IMR-90 (cell line): ENCODE measurements around the gene ANKRD22. TPM values are rescaled to one million over a fixed set of nuclear protein-coding genes. Genes with fewer than 3 reads are reported as not detected.
A peak's percentile ranks its signal among the peaks of the same experiment; 100 is the strongest.

Source experiments
- ATAC-seq: fragments of 200-7000 bp; cut with Tn5 transposase; 2 replicates; pipeline ENCODE4 v1.9.1; 2020; ENCODE audit warnings: low read depth, mild to moderate bottlenecking, moderate library complexity
- BruUV-seq: library from RNA; stranded (reverse); fragments of 400-500 nt; replicated peaks from 2 replicates; lab custom pipeline; 2021; lab: Mats Ljungman, UMichigan
- CTCF ChIA-PET: fragments of 300-600 bp; formaldehyde crosslinking; extraction: SDS; loops from one replicate; lab custom pipeline; 2021; ENCODE audit warnings: antibody characterized with exemption; lab: Yijun Ruan, JAX
- POLR2A ChIA-PET: fragments of 300-600 bp; sonication (Branson Sonifier 250); formaldehyde crosslinking; loops from one replicate; lab custom pipeline; 2022; ENCODE audit warnings: antibody characterized with exemption; ENCODE audit not compliant: unreplicated experiment; lab: Charles Lee
- DNase-seq: peaks from one replicate; pipeline ENCODE4 v3.0.0; 2013
- H2AFZ ChIP-seq: replicated peaks from 2 replicates; pipeline ENCODE3; 2013; ENCODE audit warnings: low read length, mild to moderate bottlenecking; ENCODE audit not compliant: poor library complexity
- H2AK5ac ChIP-seq: 2 replicates; pipeline ENCODE4 v1.6.1; 2013; ENCODE audit warnings: low read depth, low read length, inconsistent platforms
- H2AK9ac ChIP-seq: replicated peaks from 2 replicates; pipeline ENCODE3; 2013; ENCODE audit warnings: mild to moderate bottlenecking, low read depth, low read length, moderate library complexity; ENCODE audit not compliant: poor library complexity
- H2BK120ac ChIP-seq: 2 replicates; pipeline ENCODE4 v1.6.1; 2013; ENCODE audit warnings: low read depth, low read length, inconsistent platforms
- H2BK15ac ChIP-seq: 3 replicates; pipeline ENCODE4 v1.6.1; 2013; ENCODE audit warnings: low read depth, low read length, inconsistent platforms
- H2BK20ac ChIP-seq: 2 replicates; pipeline ENCODE4 v1.6.1; 2013; ENCODE audit warnings: low read depth, mild to moderate bottlenecking, inconsistent platforms, low read length, moderate library complexity
- H2BK5ac ChIP-seq: 2 replicates; pipeline ENCODE4 v1.6.1; 2013; ENCODE audit warnings: mild to moderate bottlenecking, low read depth, low read length, inconsistent platforms; ENCODE audit not compliant: poor library complexity, severe bottlenecking
- H3K14ac ChIP-seq: replicated peaks from 2 replicates; pipeline ENCODE4 v1.6.1; 2013; ENCODE audit warnings: low read depth, low read length, inconsistent platforms
- H3K18ac ChIP-seq: 2 replicates; pipeline ENCODE4 v1.6.1; 2013; ENCODE audit warnings: low read depth, low read length, control low read depth
- H3K23ac ChIP-seq: 2 replicates; pipeline ENCODE4 v1.6.1; 2013; ENCODE audit warnings: low read depth, low read length, inconsistent platforms
- H3K27ac ChIP-seq: 2 replicates; pipeline ENCODE4 v1.5.1; 2013; ENCODE audit warnings: mild to moderate bottlenecking, control low read depth, low read length; ENCODE audit not compliant: insufficient read depth
- H3K27me3 ChIP-seq: 2 replicates; pipeline ENCODE4 v1.6.1; 2013; ENCODE audit warnings: low read length; ENCODE audit not compliant: control insufficient read depth, insufficient read depth
- H3K36me3 ChIP-seq: 2 replicates; pipeline ENCODE4 v1.6.1; 2013; ENCODE audit warnings: low read length, mixed read lengths; ENCODE audit not compliant: control insufficient read depth, insufficient read depth
- H3K4ac ChIP-seq: 2 replicates; pipeline ENCODE4 v1.6.1; 2013; ENCODE audit warnings: low read depth, low read length, inconsistent platforms
- H3K4me1 ChIP-seq: 2 replicates; pipeline ENCODE4 v1.6.1; 2013; ENCODE audit warnings: low read length, mixed read lengths; ENCODE audit not compliant: control insufficient read depth, insufficient read depth
- H3K4me2 ChIP-seq: 2 replicates; pipeline ENCODE4 v1.6.1; 2013; ENCODE audit warnings: low read depth, mild to moderate bottlenecking, control low read depth, low read length, moderate library complexity
- H3K4me3 ChIP-seq: 2 replicates; pipeline ENCODE4 v1.5.1; 2013; ENCODE audit warnings: low read depth, mild to moderate bottlenecking, control low read depth, low read length, moderate library complexity; ENCODE audit not compliant: insufficient read depth
- H3K56ac ChIP-seq: 2 replicates; pipeline ENCODE4 v1.6.1; 2013; ENCODE audit warnings: low read length, inconsistent platforms; ENCODE audit not compliant: insufficient read depth; ENCODE audit errors: extremely low read depth
- H3K79me1 ChIP-seq, 2 experiments: 2 replicates each; pipeline ENCODE4 v1.6.1; 2013; ENCODE audit warnings: low read length in 2 of 2, inconsistent platforms in 1 of 2, low read depth in 1 of 2
- H3K9ac ChIP-seq: 2 replicates; pipeline ENCODE4 v1.6.1; 2013; ENCODE audit warnings: low read depth, low read length, control low read depth
- H3K9me1 ChIP-seq: 2 replicates; pipeline ENCODE4 v1.6.1; 2013; ENCODE audit warnings: low read length, inconsistent platforms; ENCODE audit not compliant: insufficient read depth
- H3K9me3 ChIP-seq: 2 replicates; pipeline ENCODE4 v1.6.1; 2013; ENCODE audit warnings: low read length; ENCODE audit not compliant: control insufficient read depth, insufficient read depth
- H4K20me1 ChIP-seq: 2 replicates; pipeline ENCODE4 v1.6.1; 2013; ENCODE audit warnings: low read length, inconsistent platforms; ENCODE audit not compliant: insufficient read depth
- H4K5ac ChIP-seq: 2 replicates; pipeline ENCODE4 v1.6.1; 2013; ENCODE audit warnings: mild to moderate bottlenecking, low read depth, low read length, control low read depth
- H4K8ac ChIP-seq, 2 experiments: 2 replicates each; pipeline ENCODE4 v1.6.1; 2013; ENCODE audit warnings: low read depth in 2 of 2, low read length in 2 of 2, control low read depth in 1 of 2, inconsistent platforms in 1 of 2
- H4K91ac ChIP-seq: 2 replicates; pipeline ENCODE4 v1.6.1; 2013; ENCODE audit warnings: low read depth, low read length, inconsistent platforms; ENCODE audit not compliant: insufficient read depth
- CEBPB ChIP-seq: IDR thresholded peaks from 2 replicates; pipeline ENCODE4 v1.6.1; 2012; ENCODE audit warnings: low read depth, low read length, improper control_type of control experiment
- FOS ChIP-seq: fragments of 150-350 bp; IDR thresholded peaks from 2 replicates; pipeline ENCODE4 v1.6.1; 2016; ENCODE audit warnings: low read depth, low read length
- MAFK ChIP-seq: IDR thresholded peaks from 2 replicates; pipeline ENCODE4 v1.6.1; 2012; ENCODE audit warnings: low read depth, low read length, improper control_type of control experiment
- MAZ ChIP-seq: IDR thresholded peaks from 2 replicates; pipeline ENCODE4 v1.6.1; 2012; ENCODE audit warnings: low read depth, mild to moderate bottlenecking, low read length, improper control_type of control experiment, moderate library complexity, borderline replicate concordance
- NFE2L2 ChIP-seq: fragments of 150-350 bp; IDR thresholded peaks from 2 replicates; pipeline ENCODE4 v1.6.1; 2016; ENCODE audit warnings: low read depth, mild to moderate bottlenecking, low read length
- RAD21 ChIP-seq: IDR thresholded peaks from 2 replicates; pipeline ENCODE4 v1.6.1; 2012; ENCODE audit warnings: low read length, improper control_type of control experiment
- RCOR1 ChIP-seq: IDR thresholded peaks from 2 replicates; pipeline ENCODE4 v1.6.1; 2012; ENCODE audit warnings: mild to moderate bottlenecking, low read length, improper control_type of control experiment; ENCODE audit not compliant: insufficient replicate concordance
- RFX5 ChIP-seq: IDR thresholded peaks from 2 replicates; pipeline ENCODE4 v1.8.0; 2012; ENCODE audit warnings: low read depth, mild to moderate bottlenecking, low read length, moderate library complexity
- USF2 ChIP-seq: fragments of 150-350 bp; IDR thresholded peaks from 2 replicates; pipeline ENCODE4 v1.6.1; 2017; ENCODE audit warnings: mild to moderate bottlenecking, antibody characterized with exemption, low read length, low read depth
- WGBS, 2 experiments: methylation state at CpG; one replicate each; pipeline versions ENCODE4 v1.1.5 to v1.1.7; 2013; ENCODE audit warnings: missing lambda C conversion rate in 2 of 2; ENCODE audit not compliant: insufficient read length in 1 of 2; ENCODE audit errors: extremely low coverage in 2 of 2; 5-methylcytosine and 5-hydroxymethylcytosine counted together
- dilution Hi-C: fragments of 300-500 bp; cut with HindIII; formaldehyde crosslinking; loops from one replicate; pipeline ENCODE4 v1.14.3; 2018; ENCODE audit warnings: low sequenced_read_pairs; ENCODE audit not compliant: unreplicated experiment
- in situ Hi-C: fragments of 300-500 bp; cut with MboI; formaldehyde crosslinking; loops from 3 replicates; pipeline ENCODE4 v1.14.3; 2019; ENCODE audit warnings: low sequenced_read_pairs, inconsistent platforms, mixed read lengths
- intact Hi-C: fragments of 100-400 bp; cut with micrococcal nuclease; formaldehyde crosslinking; loops from 2 replicates; pipeline ENCODE4 v1.10.0; 2022
- polyA plus RNA-seq, 3 experiments: library from polyadenylated mRNA; depleted of rRNA; stranded (reverse); fragments of >200 nt; gene quantifications; 2 replicates each; pipeline ENCODE4 v1.2.3, GENCODE V29; 2012; ENCODE audit warnings: low replicate concordance in 1 of 3
- total RNA-seq: library from RNA; depleted of rRNA; stranded (reverse); fragments of >200 nt; gene quantifications from 2 replicates; pipeline ENCODE4 v1.2.3, GENCODE V29; 2012
- TF ChIP-seq, protein P1 (sequence below): conservative IDR thresholded peaks from 2 replicates; pipeline ENCODE4 v1.5.1; 2012; ENCODE audit warnings: mild to moderate bottlenecking, low read depth, low read length, improper control_type of control experiment

ANKRD22 gene
- total and polyA plus RNA-seq, 2 of the 4 experiments (the other 2 are of a cell fraction) = not detected

DNA sequence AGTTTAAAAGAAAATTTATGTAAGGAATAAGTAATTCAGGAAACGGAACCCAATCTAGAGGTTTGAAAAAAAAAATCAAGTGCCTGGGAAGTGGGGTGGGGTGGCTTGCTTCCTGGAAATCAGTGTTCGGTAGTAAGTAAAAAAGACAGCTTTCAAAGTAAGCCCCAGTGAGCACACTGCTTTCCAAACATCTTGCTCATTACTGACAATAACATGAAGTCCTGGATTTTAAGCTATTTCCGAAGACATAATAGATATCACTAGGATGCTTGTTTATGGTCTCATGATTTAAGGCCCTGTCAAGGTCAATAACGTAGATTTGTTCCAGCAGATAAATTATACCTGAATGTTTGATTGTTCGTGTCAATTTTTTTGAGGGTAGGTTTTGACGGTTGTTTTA lies 29.7 kb upstream of the ANKRD22 start:
- Histone ChIP-seq H4K8ac (peak overlapping the region; percentile 84 to 99), H2BK15ac (peak overlapping the region; percentile 93), H2AK9ac (no peak overlapping the region), H3K4me1 (peaks cover 16% of the 10 kb centered on the region), H3K9ac (peak overlapping the region; percentile 98), H3K4ac (peak overlapping the region; percentile 99), H2BK120ac (peak overlapping the region; percentile 99), H4K5ac (peak overlapping the region; percentile 90; the same call in 1 of the 2 replicates), H3K18ac (peak overlapping the region; percentile 98), H3K4me3 (peak overlapping the region; percentile 90), H3K27me3 (no peaks in the 10 kb centered on the region), H3K9me3 (no peaks in the 10 kb centered on the region), H2AFZ (no peak overlapping the region), H4K20me1 (no peaks in the 10 kb centered on the region; the same call in 1 of the 2 replicates), H3K14ac (peak overlapping the region; percentile 99), H2BK5ac (peak overlapping the region; percentile 96), H2BK20ac (peak overlapping the region; percentile 98), H3K36me3 (no peaks in the 10 kb centered on the region; the same call in 1 of the 2 replicates), H2AK5ac (peak overlapping the region; percentile 31; the same call in 1 of the 2 replicates), H3K4me2 (peak overlapping the region; percentile 92), H3K23ac (peak overlapping the region; percentile 100), H3K9me1 (peaks cover 9% of the 10 kb centered on the region; the same call in 1 of the 2 replicates), H4K91ac (peak overlapping the region; percentile 97), H3K56ac (peak overlapping the region; percentile 99), H3K79me1 (peaks cover 10 to 44% of the 10 kb centered on the region in 2 experiments), H3K27ac (peak overlapping the region; percentile 98)
- in situ Hi-C loops (no loop called here), dilution Hi-C loops (no loop called here), intact Hi-C loops (loop anchor here (2.0 kb wide), 1 partner anchor 45 kb away; no protein-coding TSS in a partner anchor)
- DNase-seq = no peak
- no peak for ATAC-seq
- CTCF ChIA-PET = interaction anchor here (0.7 to 1.2 kb wide), 5 partner anchors 28 to 235 kb away, joined by 3 to 4 read pairs (median 3); no protein-coding TSS in a partner anchor
- TSS peak; percentile 24 for BruUV-seq
- POLR2A ChIA-PET = interaction anchor here (0.6 to 0.9 kb wide), 3 partner anchors 24 to 51 kb away, joined by 3 to 4 read pairs (median 4); no protein-coding TSS in a partner anchor
- 0% methylated on average over 1 of the region's 6 CpGs; no CpG with 5 or more reads in 1 of the 2 experiments for WGBS, 2 experiments
- TF ChIP-seq CEBPB = no peak
- no peak for TF ChIP-seq MAFK
- TF ChIP-seq USF2 = no peak
- TF ChIP-seq RCOR1 = no peak
- TF ChIP-seq FOS = no peak
- TF ChIP-seq MAZ = no peak
- TF ChIP-seq, protein P1, sequence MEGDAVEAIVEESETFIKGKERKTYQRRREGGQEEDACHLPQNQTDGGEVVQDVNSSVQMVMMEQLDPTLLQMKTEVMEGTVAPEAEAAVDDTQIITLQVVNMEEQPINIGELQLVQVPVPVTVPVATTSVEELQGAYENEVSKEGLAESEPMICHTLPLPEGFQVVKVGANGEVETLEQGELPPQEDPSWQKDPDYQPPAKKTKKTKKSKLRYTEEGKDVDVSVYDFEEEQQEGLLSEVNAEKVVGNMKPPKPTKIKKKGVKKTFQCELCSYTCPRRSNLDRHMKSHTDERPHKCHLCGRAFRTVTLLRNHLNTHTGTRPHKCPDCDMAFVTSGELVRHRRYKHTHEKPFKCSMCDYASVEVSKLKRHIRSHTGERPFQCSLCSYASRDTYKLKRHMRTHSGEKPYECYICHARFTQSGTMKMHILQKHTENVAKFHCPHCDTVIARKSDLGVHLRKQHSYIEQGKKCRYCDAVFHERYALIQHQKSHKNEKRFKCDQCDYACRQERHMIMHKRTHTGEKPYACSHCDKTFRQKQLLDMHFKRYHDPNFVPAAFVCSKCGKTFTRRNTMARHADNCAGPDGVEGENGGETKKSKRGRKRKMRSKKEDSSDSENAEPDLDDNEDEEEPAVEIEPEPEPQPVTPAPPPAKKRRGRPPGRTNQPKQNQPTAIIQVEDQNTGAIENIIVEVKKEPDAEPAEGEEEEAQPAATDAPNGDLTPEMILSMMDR = no peak
- TF ChIP-seq RAD21 = no peak
- no peak for TF ChIP-seq NFE2L2
- no peak for TF ChIP-seq RFX5
